Kidney epithelial cell (primary cell): ENCODE results near the gene RPP38. TPM values are rescaled to one million over a fixed set of nuclear protein-coding genes. Genes with fewer than 3 reads are reported as not detected.
A peak's percentile ranks its signal among the peaks of the same experiment; 100 is the strongest.

Source experiments
- DNase-seq: peaks from one replicate; pipeline ENCODE4 v3.0.0-alpha.2; 2010; ENCODE audit warnings: low read depth
- H3K27me3 ChIP-seq: 2 replicates; pipeline ENCODE4 v1.6.0; 2011; ENCODE audit warnings: low read length; ENCODE audit not compliant: control insufficient read depth, insufficient read depth
- H3K36me3 ChIP-seq: 2 replicates; pipeline ENCODE4 v1.5.1; 2011; ENCODE audit warnings: low read length; ENCODE audit not compliant: control insufficient read depth, insufficient read depth
- H3K4me3 ChIP-seq: 2 replicates; pipeline ENCODE4 v1.5.1; 2011; ENCODE audit warnings: low read depth, mild to moderate bottlenecking, control low read depth, low read length
- CTCF ChIP-seq: IDR thresholded peaks from 2 replicates; pipeline ENCODE4 v1.5.1; 2011; ENCODE audit warnings: mild to moderate bottlenecking, moderate library complexity, low read length, control low read depth, inconsistent platforms; ENCODE audit not compliant: insufficient read depth, poor library complexity, severe bottlenecking
- total RNA-seq: library from RNA; depleted of rRNA; stranded (reverse); fragments of >200 nt; gene quantifications from 2 replicates; pipeline ENCODE4 v1.2.3, GENCODE V29; 2015

The RPP38 gene
- total RNA-seq, 1 donor from 2014 or later: 23.5 TPM

GRCh38 chr10:15092855-15093408, 4.2 kb upstream of the RPP38 start:
- no peaks in the 10 kb centered on the region for H3K27me3 ChIP-seq
- TF ChIP-seq CTCF: no peak
- no peak overlapping the region for H3K4me3 ChIP-seq
- no peaks in the 10 kb centered on the region for H3K36me3 ChIP-seq
- DNase-seq: no peak

DNA sequence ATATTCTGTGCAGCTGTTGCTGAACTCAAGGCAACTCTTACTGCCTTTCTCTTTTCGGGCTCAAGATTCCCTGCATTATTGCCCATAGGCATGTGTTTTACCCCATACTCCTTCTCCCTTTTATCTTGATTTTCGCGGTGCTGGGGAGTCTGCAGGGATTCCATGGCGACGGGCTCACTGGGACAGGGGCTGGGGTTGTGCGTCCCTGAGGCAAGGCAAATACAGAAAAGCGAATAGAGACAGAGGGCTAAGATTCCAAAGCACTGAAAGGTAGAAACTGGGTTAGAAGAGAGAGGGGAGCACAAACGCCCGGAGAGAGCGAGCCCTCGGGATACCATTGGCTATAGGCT, 519 bp upstream of the RPP38 start:
- H3K36me3 ChIP-seq: no peaks in the 10 kb centered on the region
- TF ChIP-seq CTCF: no peak
- no peak for DNase-seq
- H3K4me3 ChIP-seq: peak overlapping the region; percentile 92
- no peaks in the 10 kb centered on the region for H3K27me3 ChIP-seq

DNA sequence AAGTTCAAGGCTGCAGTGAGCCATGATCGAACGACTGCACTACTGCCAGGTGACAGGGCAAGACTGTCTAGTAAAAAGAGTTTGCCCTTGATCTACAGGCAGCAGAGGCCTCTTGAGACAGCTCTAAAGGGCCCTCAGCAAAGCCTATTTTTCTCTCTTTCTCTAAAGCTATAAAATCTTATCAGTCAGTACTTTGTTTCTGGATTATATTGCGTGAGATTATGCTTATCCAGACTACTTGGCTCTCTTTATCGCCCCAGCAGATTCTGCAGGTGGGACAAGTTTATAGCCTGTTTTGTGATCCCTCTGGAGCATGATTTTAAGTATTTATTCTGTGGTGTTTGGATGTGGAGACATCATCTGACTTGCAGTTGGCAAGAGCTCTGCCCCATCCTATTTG, 2.7 kb downstream of the RPP38 start:
- TF ChIP-seq CTCF: no peak
- no peaks in the 10 kb centered on the region for H3K27me3 ChIP-seq
- H3K4me3 ChIP-seq: no peak overlapping the region
- DNase-seq: no peak
- H3K36me3 ChIP-seq: peaks cover 2% of the 10 kb centered on the region

- no peak for DNase-seq
- no peak for TF ChIP-seq CTCF
- Histone ChIP-seq H3K36me3 (peaks cover 2% of the 10 kb centered on the region), H3K4me3 (no peak overlapping the region), H3K27me3 (no peaks in the 10 kb centered on the region)
Observed at GRCh38 chr10:15103513-15103912, 6.4 kb downstream of the RPP38 start.

- no peak overlapping the region for H3K4me3 ChIP-seq
- no peaks in the 10 kb centered on the region for H3K27me3 ChIP-seq
- peak; percentile 88 for TF ChIP-seq CTCF
- no peak for DNase-seq
- peaks cover 2% of the 10 kb centered on the region for H3K36me3 ChIP-seq
Observed at GRCh38 chr10:15106352-15107013, 9.3 kb downstream of the RPP38 start.

- no peak for TF ChIP-seq CTCF
- Histone ChIP-seq H3K27me3 (no peaks in the 10 kb centered on the region), H3K4me3 (no peak overlapping the region), H3K36me3 (no peaks in the 10 kb centered on the region)
- DNase-seq: no peak
Observed at GRCh38 chr10:15112657-15113056, 15.5 kb downstream of the RPP38 start.
